Stomach smooth muscle (tissue), 2 donors: ENCODE results near the gene FAM13C.

Experiments used
- H3K27ac ChIP-seq: one replicate; pipeline ENCODE4 v1.7.0; 2013; ENCODE audit warnings: mild to moderate bottlenecking, low read length, inconsistent platforms
- H3K27me3 ChIP-seq, 2 donors: one replicate each; pipeline ENCODE4 v1.7.0; 2013; ENCODE audit warnings: low read length in 2 of 2; ENCODE audit not compliant: insufficient read depth in 2 of 2, control insufficient read depth in 1 of 2
- H3K36me3 ChIP-seq, 2 donors: one replicate each; pipeline ENCODE4 v1.7.0; 2013; ENCODE audit warnings: low read length in 2 of 2; ENCODE audit not compliant: control insufficient read depth in 2 of 2, insufficient read depth in 2 of 2
- H3K4me1 ChIP-seq: one replicate; pipeline ENCODE4 v1.7.0; 2013; ENCODE audit warnings: low read length; ENCODE audit not compliant: control insufficient read depth, insufficient read depth
- H3K4me3 ChIP-seq, 2 donors: one replicate each; pipeline ENCODE4 v1.7.0; 2013; ENCODE audit warnings: low read length in 2 of 2
- H3K9ac ChIP-seq, 2 donors: one replicate each; pipeline ENCODE4 v1.7.0; 2013; ENCODE audit warnings: low read length in 2 of 2, mild to moderate bottlenecking in 1 of 2
- H3K9me3 ChIP-seq, 2 donors: one replicate each; pipeline ENCODE4 v1.7.0; 2013; ENCODE audit warnings: low read length in 2 of 2; ENCODE audit not compliant: control insufficient read depth in 2 of 2
- donor health status: healthy.
- donor health status: Pancreatic carcinoma.

The FAM13C gene

DNA sequence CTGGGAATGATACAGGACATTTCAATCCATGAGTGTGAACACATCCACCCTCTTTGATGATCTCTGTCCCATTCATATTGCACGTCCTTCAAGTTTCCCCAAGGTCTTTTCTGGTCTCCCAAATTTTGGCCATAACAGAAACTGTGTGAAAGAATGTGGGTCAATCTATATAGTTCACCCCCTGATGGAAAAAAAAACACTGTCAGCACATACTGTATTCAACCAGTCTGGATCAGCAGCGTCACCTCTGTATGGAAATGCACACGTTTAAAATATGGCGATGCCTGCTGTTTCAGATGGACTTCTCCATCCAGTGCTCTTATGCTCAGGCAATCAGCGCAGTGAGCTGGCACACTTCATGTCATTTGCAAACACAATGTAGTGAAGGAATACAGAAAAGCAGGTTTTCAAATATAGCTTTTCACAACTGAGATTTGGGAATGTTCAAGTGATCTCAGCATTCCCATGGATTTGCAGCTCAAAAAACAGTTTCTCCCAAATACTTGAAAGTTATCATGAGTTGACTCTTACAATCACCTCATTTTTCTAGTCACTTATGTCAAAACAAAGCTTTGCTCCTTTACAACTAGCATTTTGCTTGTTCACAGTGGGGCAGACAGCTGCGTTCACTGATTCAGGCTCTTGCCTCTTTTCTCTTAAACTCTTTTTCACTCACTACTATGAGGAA is 61.1 kb downstream of the FAM13C start:
- H3K4me1 ChIP-seq, result peaks cover 5% of the 10 kb centered on the region
- H3K36me3 ChIP-seq, result peaks cover 2 to 10% of the 10 kb centered on the region in 2 donors
- H3K27ac ChIP-seq, result no peak overlapping the region
- H3K4me3 ChIP-seq, result no peak overlapping the region
- H3K9ac ChIP-seq, result no peak overlapping the region
- no peaks in the 10 kb centered on the region for H3K27me3 ChIP-seq
- no peaks in the 10 kb centered on the region for H3K9me3 ChIP-seq

DNA sequence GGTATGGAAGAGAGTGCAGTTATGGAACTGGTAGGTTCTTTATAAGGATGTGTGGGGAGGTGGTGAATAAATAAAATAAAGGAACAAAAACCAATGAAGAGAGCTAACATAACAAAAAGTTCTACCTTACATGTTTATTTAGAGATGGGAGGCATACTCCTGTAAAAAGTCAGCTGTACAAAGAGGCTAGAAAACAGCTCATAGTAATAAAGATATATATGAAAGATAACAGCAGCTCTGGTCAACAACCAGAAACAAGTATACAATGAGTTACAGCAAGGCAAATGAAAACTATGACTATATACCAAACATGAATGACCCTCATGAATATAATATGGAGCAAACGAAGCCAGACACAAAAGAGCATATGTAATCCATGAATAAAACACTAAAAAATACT is 62.0 kb downstream of the FAM13C start:
- H3K27me3 ChIP-seq, result no peaks in the 10 kb centered on the region
- H3K4me3 ChIP-seq, result no peak overlapping the region
- H3K4me1 ChIP-seq, result peaks cover 5% of the 10 kb centered on the region
- no peaks in the 10 kb centered on the region for H3K9me3 ChIP-seq
- peaks cover 2 to 10% of the 10 kb centered on the region in 2 donors for H3K36me3 ChIP-seq
- no peak overlapping the region for H3K27ac ChIP-seq
- H3K9ac ChIP-seq, result no peak overlapping the region

DNA sequence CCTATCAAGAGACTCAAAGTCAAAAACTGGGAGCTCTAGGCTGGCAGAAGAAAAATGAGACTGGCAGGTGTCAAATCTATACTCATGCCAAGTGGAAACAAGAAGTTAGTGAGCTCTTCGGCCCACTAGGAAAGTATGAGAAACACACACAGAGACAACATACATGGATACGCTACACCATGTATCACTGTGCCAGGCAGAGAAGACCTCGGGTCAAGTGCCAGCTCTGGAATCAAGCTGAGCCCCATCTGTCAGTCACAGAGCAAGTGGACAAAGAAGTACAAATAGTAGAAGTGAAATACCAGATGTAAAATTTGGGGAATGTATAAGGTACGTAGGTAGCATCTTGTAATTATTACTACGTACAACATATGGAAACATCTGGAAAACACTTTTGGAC is 62.4 kb downstream of the FAM13C start:
- H3K9me3 ChIP-seq, result no peaks in the 10 kb centered on the region
- no peak overlapping the region for H3K27ac ChIP-seq
- H3K4me1 ChIP-seq, result peaks cover 6% of the 10 kb centered on the region
- no peaks in the 10 kb centered on the region for H3K27me3 ChIP-seq
- H3K9ac ChIP-seq, result no peak overlapping the region
- no peak overlapping the region for H3K4me3 ChIP-seq
- peaks cover 2 to 10% of the 10 kb centered on the region in 2 donors for H3K36me3 ChIP-seq

DNA sequence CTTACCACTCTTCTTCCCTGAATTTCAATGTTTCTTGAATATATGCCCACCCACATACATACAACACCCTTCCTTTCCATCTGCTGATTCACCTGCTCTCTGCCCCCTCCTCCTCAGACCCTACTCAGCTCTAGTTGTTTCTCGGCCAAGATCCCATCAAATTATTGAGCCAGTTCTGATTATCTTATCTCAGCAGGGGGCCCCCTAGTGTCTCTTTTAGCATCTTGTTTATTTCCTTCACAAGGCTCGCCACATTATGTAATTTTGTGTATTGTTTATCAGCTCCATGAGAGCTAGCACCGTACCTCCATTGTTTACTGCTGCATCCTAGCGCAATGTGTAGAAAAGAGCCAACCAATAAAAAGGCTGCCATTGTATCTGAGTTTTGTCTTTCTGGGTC is 71.9 kb downstream of the FAM13C start:
- no peak overlapping the region for H3K27ac ChIP-seq
- H3K9ac ChIP-seq, result no peak overlapping the region
- H3K9me3 ChIP-seq, result no peaks in the 10 kb centered on the region
- H3K4me1 ChIP-seq, result peaks cover 17% of the 10 kb centered on the region
- H3K4me3 ChIP-seq, result no peak overlapping the region
- peaks cover 0 to 2% of the 10 kb centered on the region in 2 donors for H3K36me3 ChIP-seq
- no peaks in the 10 kb centered on the region for H3K27me3 ChIP-seq

DNA sequence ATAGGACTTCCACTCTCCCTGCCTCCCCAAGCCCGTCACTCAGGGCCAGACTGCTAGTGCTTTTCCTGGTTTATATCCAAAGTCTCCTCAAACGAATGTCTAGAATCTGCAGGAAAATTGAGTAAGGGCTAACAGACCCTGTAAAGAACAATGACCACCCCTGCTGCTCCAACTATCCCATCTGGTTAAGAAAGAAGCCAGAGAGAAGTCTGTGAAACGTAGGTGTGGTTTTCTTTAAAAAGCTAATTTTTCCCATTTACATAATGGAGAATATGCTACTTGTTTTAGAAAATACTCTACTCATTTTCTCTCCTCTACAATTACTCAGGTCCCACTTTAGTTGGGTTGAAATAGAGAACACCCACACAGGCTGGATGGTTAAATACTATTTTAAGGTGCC is 72.5 kb downstream of the FAM13C start:
- Histone ChIP-seq H3K27me3 (no peaks in the 10 kb centered on the region), H3K4me3 (no peak overlapping the region), H3K9me3 (no peaks in the 10 kb centered on the region), H3K9ac (no peak overlapping the region), H3K4me1 (peaks cover 20% of the 10 kb centered on the region), H3K36me3 (peaks cover 0 to 2% of the 10 kb centered on the region in 2 donors), H3K27ac (no peak overlapping the region)

DNA sequence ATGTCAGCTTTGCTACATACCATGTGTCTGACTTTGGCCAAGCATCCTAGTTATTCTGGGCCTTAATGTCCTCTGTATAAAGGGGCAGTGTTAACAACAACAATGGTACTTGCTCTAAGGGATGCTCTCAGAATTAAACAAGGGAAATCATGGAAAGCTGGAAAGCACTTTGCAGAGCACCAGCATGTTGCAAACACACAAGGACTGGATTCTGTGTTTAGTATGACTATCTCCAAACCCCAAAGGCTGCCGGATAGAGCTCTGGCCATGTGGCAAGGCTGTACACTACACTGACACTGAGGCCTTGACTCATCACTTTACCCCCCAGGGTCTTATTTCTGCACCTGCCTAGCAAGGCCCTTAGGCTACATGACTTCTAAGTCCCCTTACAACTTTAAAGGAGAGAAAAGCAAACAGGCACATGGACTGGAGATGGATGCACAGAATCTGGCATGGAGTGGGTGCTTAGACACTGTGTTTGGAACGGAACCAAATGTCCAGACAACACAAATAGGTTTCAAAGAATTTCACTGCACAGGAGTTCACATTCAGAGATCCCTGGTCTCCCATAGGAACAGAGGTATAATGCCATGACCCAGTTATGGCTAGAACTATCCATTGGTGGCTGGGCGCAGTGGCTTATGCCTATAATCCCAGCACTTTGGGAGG is 74.6 kb downstream of the FAM13C start:
- Histone ChIP-seq H3K9me3 (no peaks in the 10 kb centered on the region), H3K4me3 (no peak overlapping the region), H3K27me3 (no peaks in the 10 kb centered on the region), H3K4me1 (peaks cover 22% of the 10 kb centered on the region), H3K27ac (no peak overlapping the region), H3K36me3 (peaks cover 4 to 9% of the 10 kb centered on the region in 2 donors), H3K9ac (no peak overlapping the region)

DNA sequence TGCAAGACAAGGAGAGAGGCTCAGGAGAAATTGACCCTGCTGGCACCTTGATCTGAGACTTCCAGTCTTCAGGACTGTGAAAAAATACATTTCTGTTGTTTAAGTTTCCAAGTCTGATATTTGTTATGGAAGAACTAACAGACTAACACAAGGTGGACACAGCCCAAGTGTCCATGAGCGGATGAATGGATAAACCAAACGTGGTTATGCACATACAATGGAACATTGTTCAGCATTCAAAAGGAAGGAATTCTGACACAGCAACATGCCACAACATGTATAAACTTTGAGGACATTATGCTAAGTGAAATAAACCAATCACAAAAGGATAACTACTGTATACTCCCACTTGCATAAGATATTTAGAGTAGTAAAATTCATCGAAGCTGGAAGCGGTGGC is 76.5 kb downstream of the FAM13C start:
- H3K27me3 ChIP-seq, result no peaks in the 10 kb centered on the region
- H3K9ac ChIP-seq, result no peak overlapping the region
- no peak overlapping the region for H3K4me3 ChIP-seq
- peaks cover 22% of the 10 kb centered on the region for H3K4me1 ChIP-seq
- H3K36me3 ChIP-seq, result peaks cover 4 to 9% of the 10 kb centered on the region in 2 donors
- no peak overlapping the region for H3K27ac ChIP-seq
- no peaks in the 10 kb centered on the region for H3K9me3 ChIP-seq

DNA sequence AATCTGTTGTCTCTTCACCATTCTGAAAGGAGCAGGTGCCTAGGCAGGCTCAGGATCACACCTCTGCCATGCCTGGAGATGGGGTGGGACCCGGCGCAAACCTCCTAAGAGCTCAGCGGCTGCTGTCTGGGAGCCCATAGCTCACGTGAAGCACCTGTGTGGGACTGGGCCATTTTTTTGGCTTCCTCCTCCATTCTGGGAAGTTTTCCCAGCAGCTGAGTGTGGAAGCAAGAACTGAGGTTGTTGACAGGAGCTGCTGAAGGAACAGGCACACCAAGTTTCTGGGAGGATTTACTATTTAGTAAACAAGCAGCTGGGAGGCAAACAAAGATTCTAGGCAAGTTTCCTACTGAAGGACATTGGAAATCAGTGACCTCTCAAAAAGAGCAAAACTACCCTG is 77.3 kb downstream of the FAM13C start:
- H3K27me3 ChIP-seq, result no peaks in the 10 kb centered on the region
- no peaks in the 10 kb centered on the region for H3K9me3 ChIP-seq
- no peak overlapping the region for H3K27ac ChIP-seq
- no peak overlapping the region for H3K4me3 ChIP-seq
- peaks cover 22% of the 10 kb centered on the region for H3K4me1 ChIP-seq
- peaks cover 4 to 9% of the 10 kb centered on the region in 2 donors for H3K36me3 ChIP-seq
- H3K9ac ChIP-seq, result no peak overlapping the region

DNA sequence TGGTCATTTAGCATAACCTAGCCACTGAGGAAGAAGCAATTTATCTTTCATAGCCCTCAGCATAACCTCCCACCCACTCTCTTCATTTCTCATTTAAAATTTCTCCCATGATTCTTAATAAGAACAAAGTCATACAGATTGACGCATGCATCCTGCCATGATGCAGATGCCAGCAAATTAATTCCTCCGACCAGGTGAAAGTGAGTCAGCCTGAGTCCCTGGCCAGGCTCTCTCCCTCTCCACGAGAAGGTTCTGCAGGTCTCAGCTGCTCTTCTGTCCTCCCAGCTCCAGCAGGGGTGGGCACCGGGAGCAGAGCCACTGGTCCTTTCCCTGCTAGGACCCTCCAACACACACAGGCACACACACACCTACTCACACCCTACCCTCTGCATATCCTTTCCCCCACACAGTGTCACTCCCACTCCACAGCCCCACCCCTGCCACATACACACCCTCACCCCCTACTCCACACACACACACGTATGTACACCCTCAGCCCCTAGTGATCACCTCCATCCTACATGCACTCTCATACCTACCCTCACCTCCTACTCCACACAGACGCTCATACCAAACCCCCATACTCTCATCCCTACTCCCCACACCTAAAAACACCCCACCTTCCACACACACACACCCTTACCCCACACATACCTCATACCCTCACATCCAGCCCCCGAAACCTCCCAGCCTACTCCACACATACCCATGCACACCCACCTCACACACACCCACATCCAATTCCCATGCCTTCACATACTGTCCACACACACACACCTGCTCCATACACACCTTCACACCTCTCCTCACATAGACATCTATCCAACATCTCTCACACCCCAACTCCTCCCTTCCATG is 78.0 kb downstream of the FAM13C start:
- no peak overlapping the region for H3K4me3 ChIP-seq
- H3K27me3 ChIP-seq, result no peaks in the 10 kb centered on the region
- H3K27ac ChIP-seq, result no peak overlapping the region
- H3K9ac ChIP-seq, result no peak overlapping the region
- peaks cover 22% of the 10 kb centered on the region for H3K4me1 ChIP-seq
- peaks cover 4 to 8% of the 10 kb centered on the region in 2 donors for H3K36me3 ChIP-seq
- H3K9me3 ChIP-seq, result no peaks in the 10 kb centered on the region

DNA sequence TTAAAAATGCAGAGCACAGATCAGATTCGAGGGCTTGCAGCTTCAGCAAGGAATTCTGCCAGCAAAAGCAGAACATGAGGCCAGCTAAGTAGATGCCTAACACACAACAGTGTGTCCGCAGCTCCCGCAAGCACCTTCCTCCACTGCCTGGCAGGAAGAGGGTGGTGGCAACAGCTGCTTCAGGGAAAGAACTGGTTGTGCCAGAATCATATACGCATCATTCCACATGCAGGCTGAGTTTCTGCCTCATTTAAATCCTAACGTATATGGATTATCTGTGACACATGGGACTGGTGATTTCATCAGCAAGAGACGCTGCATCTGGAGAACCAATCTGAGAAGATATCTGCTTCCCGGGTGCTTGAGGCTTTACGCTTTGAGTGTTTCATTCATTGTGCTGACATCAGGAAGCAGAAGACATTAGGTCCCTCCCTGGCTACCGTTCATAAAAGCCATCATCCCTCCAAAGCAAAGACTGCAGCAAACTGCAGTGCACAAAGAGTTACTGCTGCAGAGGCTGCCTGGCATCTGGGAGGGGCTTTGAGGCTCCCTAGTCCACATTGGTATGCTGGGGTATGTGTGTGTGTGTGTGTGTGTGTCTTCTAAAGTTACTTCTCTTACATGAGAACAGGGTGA is 78.8 kb downstream of the FAM13C start:
- Histone ChIP-seq H3K9me3 (no peaks in the 10 kb centered on the region), H3K36me3 (peaks cover 4 to 7% of the 10 kb centered on the region in 2 donors), H3K9ac (no peak overlapping the region), H3K4me3 (no peak overlapping the region), H3K4me1 (peaks cover 22% of the 10 kb centered on the region), H3K27me3 (no peaks in the 10 kb centered on the region), H3K27ac (no peak overlapping the region)
